Measurements from ENCODE around the gene TOMM6.

DNA sequence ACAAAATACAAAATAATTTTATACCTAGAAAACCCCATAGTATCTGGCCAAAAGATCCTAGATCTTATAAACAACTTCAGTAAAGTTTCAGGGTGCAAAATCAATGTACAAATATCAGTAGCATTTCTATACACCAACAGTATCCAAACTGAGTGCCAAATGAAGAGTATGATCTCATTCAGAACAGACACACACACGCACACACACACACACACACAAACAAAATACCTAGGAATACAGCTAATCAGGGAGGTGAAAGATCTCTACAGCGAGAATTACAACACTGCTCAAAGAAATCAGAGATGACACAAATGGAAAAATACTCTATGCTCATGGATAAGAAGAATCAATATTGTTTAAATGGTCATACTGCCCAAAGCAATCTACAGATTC is 49.2 kb downstream of the TOMM6 start:
- TF ChIP-seq, protein P1, sequence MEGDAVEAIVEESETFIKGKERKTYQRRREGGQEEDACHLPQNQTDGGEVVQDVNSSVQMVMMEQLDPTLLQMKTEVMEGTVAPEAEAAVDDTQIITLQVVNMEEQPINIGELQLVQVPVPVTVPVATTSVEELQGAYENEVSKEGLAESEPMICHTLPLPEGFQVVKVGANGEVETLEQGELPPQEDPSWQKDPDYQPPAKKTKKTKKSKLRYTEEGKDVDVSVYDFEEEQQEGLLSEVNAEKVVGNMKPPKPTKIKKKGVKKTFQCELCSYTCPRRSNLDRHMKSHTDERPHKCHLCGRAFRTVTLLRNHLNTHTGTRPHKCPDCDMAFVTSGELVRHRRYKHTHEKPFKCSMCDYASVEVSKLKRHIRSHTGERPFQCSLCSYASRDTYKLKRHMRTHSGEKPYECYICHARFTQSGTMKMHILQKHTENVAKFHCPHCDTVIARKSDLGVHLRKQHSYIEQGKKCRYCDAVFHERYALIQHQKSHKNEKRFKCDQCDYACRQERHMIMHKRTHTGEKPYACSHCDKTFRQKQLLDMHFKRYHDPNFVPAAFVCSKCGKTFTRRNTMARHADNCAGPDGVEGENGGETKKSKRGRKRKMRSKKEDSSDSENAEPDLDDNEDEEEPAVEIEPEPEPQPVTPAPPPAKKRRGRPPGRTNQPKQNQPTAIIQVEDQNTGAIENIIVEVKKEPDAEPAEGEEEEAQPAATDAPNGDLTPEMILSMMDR (IDR thresholded peaks at IDR 0.05) = no peak
- TF ChIP-seq POLR2A (IDR thresholded peaks at IDR 0.05) = no peak

All from esophagus squamous epithelium (tissue), 4 donors.